GM18519 (cell line): Measurements from ENCODE around the gene ARFGEF2.
"Not testable (repeated sequence)": the region's sequence is repeated elsewhere in the genome, so short reads cannot be mapped to it uniquely, and the experiment has no call there.

Experiments
- ATAC-seq: cut with Tn5 transposase; IDR thresholded peaks from one replicate; pipeline ENCODE4 v1.9.1; 2021; ENCODE audit warnings: mild to moderate bottlenecking, moderate library complexity; ENCODE audit not compliant: unreplicated experiment, low FRiP score

The ARFGEF2 gene

GRCh38 chr20:48949304-48950170, 28.0 kb downstream of the ARFGEF2 start:
- no peak for ATAC-seq

- ATAC-seq: no peak
Measured at GRCh38 chr20:48951041-48951440, 29.5 kb downstream of the ARFGEF2 start.

DNA sequence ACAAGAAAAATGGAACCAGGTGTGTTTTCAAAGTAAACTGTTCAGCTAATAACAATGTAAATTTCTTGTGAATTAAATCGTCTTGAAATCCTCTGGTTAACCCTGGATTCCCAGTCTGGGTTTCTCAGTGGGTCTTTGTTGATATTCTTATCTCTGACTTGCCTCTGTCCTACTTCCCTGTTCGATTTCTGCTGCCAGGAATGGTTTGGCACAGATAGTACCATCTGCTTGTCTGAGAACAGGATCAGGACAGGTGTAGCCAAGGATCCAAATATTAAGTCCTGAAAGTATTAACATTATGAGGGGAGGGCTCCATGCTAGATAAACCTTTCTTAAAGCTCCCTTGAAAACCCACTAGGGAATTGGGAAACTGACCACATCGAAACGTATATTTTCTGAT, 30.1 kb downstream of the ARFGEF2 start:
- ATAC-seq: no peak

GRCh38 chr20:48952656-48953055, 31.1 kb downstream of the ARFGEF2 start:
- ATAC-seq: no peak

DNA sequence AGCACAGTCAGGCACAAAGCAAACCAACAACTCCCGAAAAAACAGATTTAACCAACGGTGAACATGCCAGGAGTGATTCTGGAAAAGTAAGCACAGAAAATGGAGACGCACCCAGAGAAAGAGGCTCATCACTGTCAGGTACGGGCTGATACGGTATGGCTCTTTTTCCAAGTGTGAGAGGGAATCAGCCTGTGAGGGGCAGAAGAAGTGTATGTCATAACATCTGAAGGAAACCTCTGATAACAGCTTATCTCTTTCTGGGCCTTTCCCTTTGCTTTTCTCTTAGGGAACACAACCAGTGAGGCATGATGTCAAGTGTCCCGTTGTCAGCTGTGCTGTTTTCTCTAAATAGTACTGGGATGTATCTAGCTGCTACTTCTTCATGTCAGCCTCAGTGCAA, 32.1 kb downstream of the ARFGEF2 start:
- ATAC-seq: no peak

GRCh38 chr20:48956052-48956451, 34.5 kb downstream of the ARFGEF2 start:
- ATAC-seq: no peak

GRCh38 chr20:48957053-48957481, 35.6 kb downstream of the ARFGEF2 start:
- no peak for ATAC-seq

GRCh38 chr20:48957533-48957932, 36.0 kb downstream of the ARFGEF2 start:
- no peak for ATAC-seq

GRCh38 chr20:48958743-48959142, 37.2 kb downstream of the ARFGEF2 start:
- ATAC-seq: no peak

DNA sequence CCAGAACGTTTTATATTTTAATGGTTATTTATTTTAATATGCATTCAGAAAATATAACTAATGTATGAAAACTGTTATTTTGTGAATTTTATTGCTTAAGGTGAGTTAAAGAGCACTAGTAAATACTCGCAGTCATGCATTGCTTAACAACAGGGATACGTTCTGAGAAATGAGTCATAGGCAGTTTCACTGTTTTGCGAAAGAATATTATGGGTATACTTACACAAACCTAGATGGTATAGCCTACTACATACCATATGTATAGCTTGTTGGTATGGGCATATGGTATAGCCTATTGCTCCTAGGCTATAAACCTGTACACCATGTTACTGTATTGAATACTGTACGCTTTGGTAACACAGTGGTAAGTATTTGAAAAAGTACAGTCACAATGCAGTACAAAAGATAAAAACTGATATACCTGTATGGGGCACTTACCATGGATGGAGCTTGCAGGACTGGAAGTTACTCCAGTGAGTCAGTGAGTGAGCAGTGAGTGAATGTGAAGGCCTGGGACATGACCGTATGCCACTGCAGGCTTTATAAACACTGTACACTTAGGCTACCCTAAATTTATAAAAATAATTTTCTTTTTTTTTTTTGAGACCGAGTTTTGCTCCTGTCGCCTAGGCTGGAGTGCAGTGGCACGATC, 38.5 kb downstream of the ARFGEF2 start:
- no peak for ATAC-seq

- ATAC-seq: no peak
Measured at GRCh38 chr20:48962421-48962820, 40.9 kb downstream of the ARFGEF2 start.

- no peak for ATAC-seq
Measured at GRCh38 chr20:48962976-48963771, 41.7 kb downstream of the ARFGEF2 start.

- ATAC-seq: no peak
Measured at GRCh38 chr20:48965189-48965910, 43.8 kb downstream of the ARFGEF2 start.

DNA sequence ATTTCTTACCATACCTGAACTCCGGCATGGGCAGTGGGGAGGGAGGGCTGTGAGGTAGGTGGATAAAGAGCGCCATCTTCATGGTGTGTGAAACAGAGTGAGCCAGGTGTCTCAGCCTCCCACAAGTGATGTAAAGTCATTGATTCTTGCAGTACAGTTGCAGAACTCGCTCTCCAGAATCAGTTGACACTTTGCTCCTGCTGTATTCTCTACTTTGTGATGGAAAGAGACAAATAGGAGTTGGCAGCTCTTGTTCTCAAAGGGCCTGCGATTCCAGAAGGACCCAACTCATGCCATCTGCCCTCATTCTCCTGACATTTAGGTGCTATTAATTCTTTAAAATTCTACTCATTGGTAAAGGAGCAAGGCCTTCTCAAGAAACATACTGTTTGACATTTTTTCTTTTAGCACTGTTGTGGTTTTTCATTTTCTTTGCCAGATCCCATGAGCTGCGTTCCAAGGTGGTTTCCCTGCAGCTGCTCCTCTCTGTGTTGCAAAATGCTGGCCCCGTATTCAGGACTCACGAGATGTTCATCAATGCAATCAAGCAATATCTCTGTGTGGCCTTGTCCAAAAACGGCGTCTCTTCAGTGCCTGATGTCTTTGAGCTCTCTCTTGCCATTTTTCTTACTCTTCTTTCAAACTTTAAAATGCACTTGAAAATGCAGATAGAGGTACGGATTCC, 49.3 kb downstream of the ARFGEF2 start:
- no peak for ATAC-seq

DNA sequence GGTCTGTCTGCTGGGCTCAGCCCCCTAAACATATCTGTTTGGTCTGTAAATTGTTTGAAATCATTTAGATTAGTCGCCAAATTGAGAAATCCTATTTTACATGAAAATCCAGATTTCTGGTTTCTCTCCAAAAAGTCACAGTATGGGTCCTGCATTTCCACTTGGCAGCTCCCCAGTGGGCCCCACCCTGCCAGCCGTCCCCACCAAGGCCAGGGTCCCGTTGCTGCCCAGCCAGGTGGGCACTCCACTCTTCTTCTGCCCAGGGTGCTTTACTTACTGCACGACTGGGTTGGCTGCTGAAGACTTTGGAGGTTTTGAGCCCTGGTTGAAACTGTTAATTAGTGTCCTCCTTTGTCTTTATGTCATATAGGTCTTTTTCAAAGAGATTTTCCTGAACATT, 50.4 kb downstream of the ARFGEF2 start:
- no peak for ATAC-seq

GRCh38 chr20:48972816-48973215, 51.3 kb downstream of the ARFGEF2 start:
- ATAC-seq: no peak

GRCh38 chr20:48975955-48976354, 54.4 kb downstream of the ARFGEF2 start:
- no peak for ATAC-seq

DNA sequence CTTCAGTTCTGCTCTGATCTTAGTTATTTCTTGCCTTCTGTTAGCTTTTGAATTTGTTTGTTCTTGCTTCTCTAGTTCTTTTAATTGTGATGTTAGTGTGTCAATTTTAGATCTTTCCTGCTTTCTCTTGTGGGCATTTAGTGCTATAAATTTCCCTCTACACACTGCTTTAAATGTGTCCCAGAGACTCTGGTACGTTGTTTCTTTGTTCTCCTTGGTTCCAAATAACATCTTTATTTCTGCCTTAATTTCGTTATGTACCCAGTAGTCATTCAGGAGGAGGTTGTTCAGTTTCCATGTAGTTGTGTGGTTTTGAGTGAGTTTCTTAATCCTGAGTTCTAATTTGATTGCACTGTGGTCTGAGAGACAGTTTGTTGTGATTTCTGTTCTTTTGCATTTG, 58.5 kb downstream of the ARFGEF2 start:
- ATAC-seq: not testable (repeated sequence)

DNA sequence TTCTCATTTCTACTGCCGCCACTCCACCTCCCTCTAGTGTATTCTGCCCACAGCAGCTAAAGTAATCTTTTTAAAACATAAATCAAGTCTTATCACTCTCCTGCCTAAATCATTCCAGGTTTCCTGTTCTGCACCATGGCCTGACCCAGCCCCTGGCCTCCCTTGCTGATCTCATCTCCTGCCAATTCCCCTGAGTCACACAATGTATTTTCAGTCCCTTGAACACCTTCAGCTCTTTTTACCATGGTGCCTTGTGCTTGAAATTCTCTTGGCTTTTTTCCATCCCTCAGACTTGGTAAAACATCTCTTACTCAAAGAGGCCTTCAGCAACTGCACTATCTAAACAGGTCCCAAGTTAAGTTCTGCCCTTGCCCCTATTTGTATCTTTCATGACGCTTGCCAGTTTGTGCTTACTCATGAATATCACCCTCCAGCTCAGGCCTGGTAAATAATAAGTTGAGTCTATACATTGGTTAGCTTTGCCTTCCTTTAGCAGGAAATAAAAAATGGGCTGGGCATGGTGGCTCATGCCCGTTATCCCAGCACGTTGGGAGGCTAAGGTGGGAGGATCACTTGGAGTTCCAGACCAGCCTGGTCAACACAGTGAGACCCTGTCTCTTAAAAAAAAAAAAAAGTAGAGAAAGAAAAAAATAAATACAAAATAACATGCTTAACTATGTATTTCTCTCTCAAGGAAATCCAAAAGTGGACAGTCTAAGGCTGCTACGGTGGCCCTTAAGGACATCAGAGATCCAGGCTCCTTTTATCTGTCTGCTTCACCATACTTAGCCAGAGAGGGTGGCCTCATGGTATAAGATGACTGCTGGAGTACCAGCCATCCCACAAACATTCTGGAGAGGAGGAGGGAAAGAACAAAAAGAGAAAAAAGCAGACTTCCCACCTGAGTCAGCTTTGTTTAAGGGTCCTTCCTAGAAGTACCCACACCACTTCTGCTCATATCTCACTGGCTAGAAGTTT, 62.2 kb downstream of the ARFGEF2 start:
- no peak for ATAC-seq
